ENCODE measurements around the gene ZCWPW1. TPM values are rescaled to one million over a fixed set of nuclear protein-coding genes. Genes with fewer than 3 reads are reported as not detected.

The ZCWPW1 gene
- total RNA-seq, 1 experiment from 2014 or later = 3.4 TPM

GRCh38 chr7:100413346-100413745 is 15.2 kb downstream of the ZCWPW1 start:
- no TSS peak for BruUV-seq (replicated peaks)
- intact Hi-C loops (cut with micrococcal nuclease; ENCODE audit: unreplicated experiment) = no loop called here
- ChIA-PET POLR2A (no interaction called here), CTCF (interaction anchor here (0.6 kb wide), 1 partner anchor 150 kb away, joined by 3 read pairs; no protein-coding TSS in a partner anchor)
- Histone ChIP-seq H3K4me1 (no peaks in the 10 kb centered on the region), H3K9me3 (no peaks in the 10 kb centered on the region), H3K36me3 (ENCODE audit: control insufficient read depth, insufficient read depth, low read length) (no peaks in the 10 kb centered on the region), H3K4me3 (ENCODE audit: low read depth, low read length) (no peak overlapping the region), H3K27me3 (replicated peaks; ENCODE audit: control insufficient read depth, insufficient read depth, low read length) (0 out of 2 replicates have a peak, but pooled peaks cover 1% of the 10 kb centered on the region)
- no peak for DNase-seq
- no peak overlapping the region for H3K27ac Mint-ChIP-seq (ENCODE audit: unreplicated experiment)
- no peak for TF ChIP-seq CTCF (IDR thresholded peaks at IDR 0.05; ENCODE audit: insufficient read depth in 1 of 2, low read depth in 1 of 2, low read length in 1 of 2, severe bottlenecking in 1 of 2, unreplicated experiment in 1 of 2)
- H3K9me3 Mint-ChIP-seq (ENCODE audit: unreplicated experiment) = no peaks in the 10 kb centered on the region
- H3K27me3 Mint-ChIP-seq (ENCODE audit: insufficient read depth, unreplicated experiment) = peaks cover 5% of the 10 kb centered on the region
- no peaks in the 10 kb centered on the region for H3K36me3 Mint-ChIP-seq (ENCODE audit: insufficient read depth, unreplicated experiment)
- H3K4me1 Mint-ChIP-seq (ENCODE audit: low read depth, unreplicated experiment) = no peaks in the 10 kb centered on the region
- no peak overlapping the region for H3K4me3 Mint-ChIP-seq (ENCODE audit: unreplicated experiment)

GRCh38 chr7:100411101-100411500 is 17.4 kb downstream of the ZCWPW1 start:
- intact Hi-C loops (cut with micrococcal nuclease; ENCODE audit: unreplicated experiment) = no loop called here
- Histone ChIP-seq H3K4me1 (no peaks in the 10 kb centered on the region), H3K36me3 (ENCODE audit: control insufficient read depth, insufficient read depth, low read length) (no peaks in the 10 kb centered on the region), H3K4me3 (ENCODE audit: low read depth, low read length) (no peak overlapping the region), H3K9me3 (no peaks in the 10 kb centered on the region), H3K27me3 (replicated peaks; ENCODE audit: control insufficient read depth, insufficient read depth, low read length) (0 out of 2 replicates have a peak, but pooled peaks cover 1% of the 10 kb centered on the region)
- no peaks in the 10 kb centered on the region for H3K36me3 Mint-ChIP-seq (ENCODE audit: insufficient read depth, unreplicated experiment)
- ChIA-PET CTCF (interaction anchor here (0.7 kb wide), 1 partner anchor 417 kb away, joined by 5 read pairs; no protein-coding TSS in a partner anchor), POLR2A (no interaction called here)
- H3K4me3 Mint-ChIP-seq (ENCODE audit: unreplicated experiment) = no peak overlapping the region
- no peak overlapping the region for H3K27ac Mint-ChIP-seq (ENCODE audit: unreplicated experiment)
- H3K4me1 Mint-ChIP-seq (ENCODE audit: low read depth, unreplicated experiment) = no peaks in the 10 kb centered on the region
- no peak for TF ChIP-seq CTCF (IDR thresholded peaks at IDR 0.05; ENCODE audit: insufficient read depth in 1 of 2, low read depth in 1 of 2, low read length in 1 of 2, severe bottlenecking in 1 of 2, unreplicated experiment in 1 of 2)
- no peaks in the 10 kb centered on the region for H3K9me3 Mint-ChIP-seq (ENCODE audit: unreplicated experiment)
- no TSS peak for BruUV-seq (replicated peaks)
- peaks cover 5% of the 10 kb centered on the region for H3K27me3 Mint-ChIP-seq (ENCODE audit: insufficient read depth, unreplicated experiment)
- DNase-seq = no peak

- Histone ChIP-seq H3K4me1 (no peaks in the 10 kb centered on the region), H3K36me3 (ENCODE audit: control insufficient read depth, insufficient read depth, low read length) (no peaks in the 10 kb centered on the region), H3K9me3 (no peaks in the 10 kb centered on the region), H3K27me3 (replicated peaks; ENCODE audit: control insufficient read depth, insufficient read depth, low read length) (0 out of 2 replicates have a peak, but pooled peaks cover 1% of the 10 kb centered on the region), H3K4me3 (ENCODE audit: low read depth, low read length) (no peak overlapping the region)
- CTCF ChIA-PET = interaction anchor here (0.7 to 1.3 kb wide), 13 partner anchors 9 to 279 kb away, joined by 3 to 13 read pairs (median 4); partner anchors contain the start of gene ZCWPW1
- peak; percentile 56 to 74 for TF ChIP-seq CTCF (IDR thresholded peaks at IDR 0.05; ENCODE audit: insufficient read depth in 1 of 2, low read depth in 1 of 2, low read length in 1 of 2, severe bottlenecking in 1 of 2, unreplicated experiment in 1 of 2)
- H3K4me3 Mint-ChIP-seq (ENCODE audit: unreplicated experiment) = no peak overlapping the region
- no peak overlapping the region for H3K27ac Mint-ChIP-seq (ENCODE audit: unreplicated experiment)
- no peaks in the 10 kb centered on the region for H3K36me3 Mint-ChIP-seq (ENCODE audit: insufficient read depth, unreplicated experiment)
- H3K9me3 Mint-ChIP-seq (ENCODE audit: unreplicated experiment) = no peaks in the 10 kb centered on the region
- no peaks in the 10 kb centered on the region for H3K4me1 Mint-ChIP-seq (ENCODE audit: low read depth, unreplicated experiment)
- intact Hi-C loops (cut with micrococcal nuclease; ENCODE audit: unreplicated experiment) = loop anchor here (1.0 kb wide), 2 partner anchors 33 to 43 kb away; no protein-coding TSS in a partner anchor
- peak; percentile 41 to 71 for DNase-seq
- no TSS peak for BruUV-seq (replicated peaks)
- POLR2A ChIA-PET = interaction anchor here (0.8 kb wide), 1 partner anchor 21 kb away, joined by 3 read pairs; the partner anchor contains the start of gene ZCWPW1
- peaks cover 3% of the 10 kb centered on the region for H3K27me3 Mint-ChIP-seq (ENCODE audit: insufficient read depth, unreplicated experiment)
These were observed 21.0 kb downstream of the ZCWPW1 start for GRCh38 chr7:100407285-100408180.
